Caco-2 (cell line): ENCODE measurements around the gene LKAAEAR1. TPM values are rescaled to one million over a fixed set of nuclear protein-coding genes. Genes with fewer than 3 reads are reported as not detected.

ENCODE experiments used
- BruUV-seq: library from RNA; stranded (reverse); fragments of 400-500 nt; replicated peaks from 2 replicates; lab custom pipeline; 2021; lab: Mats Ljungman, UMichigan
- CTCF ChIA-PET: fragments of 300-600 bp; sonication (Branson Sonifier 250); formaldehyde crosslinking; loops from one replicate; lab custom pipeline; 2022; ENCODE audit warnings: antibody characterized with exemption; lab: Charles Lee
- POLR2A ChIA-PET: fragments of 300-600 bp; sonication (Branson Sonifier 250); formaldehyde crosslinking; loops from one replicate; lab custom pipeline; 2022; ENCODE audit warnings: antibody characterized with exemption; lab: Charles Lee
- DNase-seq, 2 experiments: peaks; one replicate each; pipeline versions ENCODE4 v3.0.0 to v3.0.0-alpha.2; 2020 to 2022
- H3K27me3 ChIP-seq: replicated peaks from 2 replicates; pipeline ENCODE4 v1.6.0; 2011; ENCODE audit warnings: low read length; ENCODE audit not compliant: control insufficient read depth, insufficient read depth
- H3K36me3 ChIP-seq: 2 replicates; pipeline ENCODE4 v1.5.1; 2011; ENCODE audit warnings: low read length; ENCODE audit not compliant: control insufficient read depth, insufficient read depth
- H3K4me1 ChIP-seq: fragments of 250-450 bp; sonication (Bioruptor Pico); 2 replicates; pipeline ENCODE4 v1.5.1; 2020; ENCODE audit warnings: mild to moderate bottlenecking
- H3K4me3 ChIP-seq: 2 replicates; pipeline ENCODE4 v1.5.1; 2011; ENCODE audit warnings: low read depth, mild to moderate bottlenecking, control low read depth, low read length
- H3K9me3 ChIP-seq: fragments of 250-450 bp; sonication (Bioruptor Pico); 2 replicates; pipeline ENCODE4 v1.5.1; 2020; ENCODE audit warnings: mild to moderate bottlenecking, moderate library complexity
- H3K27ac Mint-ChIP-seq: one replicate; pipeline ENCODE4 v1.8.0; 2022; ENCODE audit warnings: mixed read lengths; ENCODE audit not compliant: unreplicated experiment
- H3K27me3 Mint-ChIP-seq: one replicate; pipeline ENCODE4 v1.8.0; 2022; ENCODE audit warnings: mixed read lengths; ENCODE audit not compliant: insufficient read depth, unreplicated experiment
- H3K36me3 Mint-ChIP-seq: one replicate; pipeline ENCODE4 v1.8.0; 2022; ENCODE audit warnings: mild to moderate bottlenecking, mixed read lengths; ENCODE audit not compliant: insufficient read depth, unreplicated experiment
- H3K4me1 Mint-ChIP-seq: one replicate; pipeline ENCODE4 v1.8.0; 2022; ENCODE audit warnings: low read depth, mixed read lengths; ENCODE audit not compliant: unreplicated experiment
- H3K4me3 Mint-ChIP-seq: one replicate; pipeline ENCODE4 v1.8.0; 2022; ENCODE audit warnings: mild to moderate bottlenecking, moderate library complexity, mixed read lengths; ENCODE audit not compliant: unreplicated experiment
- H3K9me3 Mint-ChIP-seq: one replicate; pipeline ENCODE4 v1.8.0; 2022; ENCODE audit warnings: mixed read lengths; ENCODE audit not compliant: unreplicated experiment
- CTCF ChIP-seq, 2 experiments: fragments of 200-600 bp in 1 of 2; IDR thresholded peaks; 1 replicate in 1 of 2; 2 replicates in 1 of 2; pipeline versions ENCODE4 v1.5.1 to v1.8.0; 2011 to 2022; ENCODE audit warnings: antibody characterized with exemption in 1 of 2, control low read depth in 1 of 2, inconsistent platforms in 1 of 2, low read depth in 1 of 2, low read length in 1 of 2, mild to moderate bottlenecking in 1 of 2, moderate library complexity in 1 of 2; ENCODE audit not compliant: insufficient read depth in 1 of 2, severe bottlenecking in 1 of 2, unreplicated experiment in 1 of 2
- intact Hi-C: fragments of 100-400 bp; cut with micrococcal nuclease; formaldehyde crosslinking; loops from one replicate; pipeline ENCODE4 v1.10.0; 2022; ENCODE audit not compliant: unreplicated experiment
- total RNA-seq: library from RNA; stranded (reverse); gene quantifications from 2 replicates; pipeline ENCODE4 v1.2.3, GENCODE V29; 2022

Gene LKAAEAR1
- total RNA-seq, 1 experiment from 2014 or later: not detected

GRCh38 chr20:64095927-64096326 lies 11.7 kb upstream of the LKAAEAR1 start:
- DNase-seq: no peak
- H3K9me3 Mint-ChIP-seq: peaks cover 14% of the 10 kb centered on the region
- no TSS peak for BruUV-seq
- H3K4me1 Mint-ChIP-seq: peaks cover 6% of the 10 kb centered on the region
- H3K36me3 Mint-ChIP-seq: no peaks in the 10 kb centered on the region
- H3K4me3 ChIP-seq: no peak overlapping the region
- no peak for TF ChIP-seq CTCF (IDR thresholded peaks at IDR 0.05; ENCODE audit: insufficient read depth in 1 of 2, low read depth in 1 of 2, low read length in 1 of 2, severe bottlenecking in 1 of 2, unreplicated experiment in 1 of 2)
- H3K4me3 Mint-ChIP-seq: no peak overlapping the region
- intact Hi-C loops: no loop called here
- H3K27ac Mint-ChIP-seq: no peak overlapping the region
- H3K36me3 ChIP-seq: no peaks in the 10 kb centered on the region
- peaks cover 7% of the 10 kb centered on the region for H3K4me1 ChIP-seq
- H3K27me3 ChIP-seq: peaks cover under 1% of the 10 kb centered on the region; the same call in 1 of the 2 replicates
- peaks cover 8% of the 10 kb centered on the region for H3K27me3 Mint-ChIP-seq
- CTCF ChIA-PET: interaction anchor here (0.8 kb wide), 1 partner anchor 12 kb away, joined by 4 read pairs; the partner anchor contains the start of gene LKAAEAR1
- H3K9me3 ChIP-seq: no peaks in the 10 kb centered on the region
- POLR2A ChIA-PET: no interaction called here

- Mint-ChIP-seq H3K27me3 (peaks cover 8% of the 10 kb centered on the region), H3K4me3 (no peak overlapping the region), H3K27ac (no peak overlapping the region), H3K9me3 (peaks cover 14% of the 10 kb centered on the region), H3K36me3 (no peaks in the 10 kb centered on the region), H3K4me1 (peaks cover 6% of the 10 kb centered on the region)
- intact Hi-C loops: no loop called here
- no peak for DNase-seq
- TF ChIP-seq CTCF (IDR thresholded peaks at IDR 0.05; ENCODE audit: insufficient read depth in 1 of 2, low read depth in 1 of 2, low read length in 1 of 2, severe bottlenecking in 1 of 2, unreplicated experiment in 1 of 2): no peak
- POLR2A ChIA-PET: no interaction called here
- BruUV-seq: no TSS peak
- Histone ChIP-seq H3K4me3 (no peak overlapping the region), H3K4me1 (peaks cover 7% of the 10 kb centered on the region), H3K36me3 (no peaks in the 10 kb centered on the region), H3K27me3 (no peaks in the 10 kb centered on the region; the same call in 1 of the 2 replicates), H3K9me3 (no peaks in the 10 kb centered on the region)
- CTCF ChIA-PET: no interaction called here
Measured at GRCh38 chr20:64095455-64095854, 11.3 kb upstream of the LKAAEAR1 start.

GRCh38 chr20:64093013-64093503 lies 8.9 kb upstream of the LKAAEAR1 start:
- peaks cover 6% of the 10 kb centered on the region for H3K4me1 Mint-ChIP-seq
- BruUV-seq: no TSS peak
- peaks cover 14% of the 10 kb centered on the region for H3K9me3 Mint-ChIP-seq
- peaks cover 22% of the 10 kb centered on the region for H3K27me3 Mint-ChIP-seq
- Histone ChIP-seq H3K27me3 (no peaks in the 10 kb centered on the region; the same call in 1 of the 2 replicates), H3K36me3 (no peaks in the 10 kb centered on the region), H3K9me3 (no peaks in the 10 kb centered on the region), H3K4me1 (peaks cover 7% of the 10 kb centered on the region), H3K4me3 (no peak overlapping the region)
- DNase-seq: no peak
- TF ChIP-seq CTCF (IDR thresholded peaks at IDR 0.05; ENCODE audit: insufficient read depth in 1 of 2, low read depth in 1 of 2, low read length in 1 of 2, severe bottlenecking in 1 of 2, unreplicated experiment in 1 of 2): no peak
- H3K4me3 Mint-ChIP-seq: no peak overlapping the region
- POLR2A ChIA-PET: no interaction called here
- peaks cover 4% of the 10 kb centered on the region for H3K36me3 Mint-ChIP-seq
- CTCF ChIA-PET: interaction anchor here (0.6 to 1.0 kb wide), 3 partner anchors 9 to 14 kb away, joined by 3 to 7 read pairs (median 4); partner anchors contain the start of genes LKAAEAR1 and NPBWR2
- intact Hi-C loops: no loop called here
- H3K27ac Mint-ChIP-seq: no peak overlapping the region
